AG10803 (cell line): ENCODE data around the gene SNX7.

Experiments used
- DNase-seq: peaks from one replicate; pipeline ENCODE4 v3.0.0; 2010; ENCODE audit warnings: low read depth
- H3K4me3 ChIP-seq: 2 replicates; pipeline ENCODE4 v1.5.1; 2011; ENCODE audit warnings: mild to moderate bottlenecking, low read length, control low read depth
- TF ChIP-seq, protein P1 (sequence below): conservative IDR thresholded peaks from 2 replicates; pipeline ENCODE4 v1.5.1; 2011; ENCODE audit warnings: mild to moderate bottlenecking, low read length, control low read depth, inconsistent platforms

SNX7 gene

DNA sequence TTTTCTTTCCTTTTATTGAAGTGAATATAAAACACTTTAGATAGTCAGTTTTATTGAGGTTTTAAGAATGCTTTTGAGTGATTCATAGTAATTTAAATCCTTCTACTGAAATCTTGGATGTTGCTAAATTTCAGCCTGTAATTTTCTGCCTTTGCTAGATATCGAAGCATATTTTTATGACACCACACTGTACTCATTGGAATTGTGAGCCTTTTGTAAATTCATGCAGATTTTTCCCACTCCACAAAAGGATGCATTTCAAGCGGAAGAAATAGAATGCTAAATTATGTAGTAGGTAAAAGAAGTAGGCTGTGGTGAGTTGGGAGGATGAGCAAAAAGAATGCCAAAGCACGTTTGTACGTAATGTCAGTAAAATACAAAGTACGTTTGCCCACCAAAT is 13.8 kb downstream of the SNX7 start:
- DNase-seq, result peak; percentile 45
- H3K4me3 ChIP-seq, result no peak overlapping the region
- TF ChIP-seq, protein P1, sequence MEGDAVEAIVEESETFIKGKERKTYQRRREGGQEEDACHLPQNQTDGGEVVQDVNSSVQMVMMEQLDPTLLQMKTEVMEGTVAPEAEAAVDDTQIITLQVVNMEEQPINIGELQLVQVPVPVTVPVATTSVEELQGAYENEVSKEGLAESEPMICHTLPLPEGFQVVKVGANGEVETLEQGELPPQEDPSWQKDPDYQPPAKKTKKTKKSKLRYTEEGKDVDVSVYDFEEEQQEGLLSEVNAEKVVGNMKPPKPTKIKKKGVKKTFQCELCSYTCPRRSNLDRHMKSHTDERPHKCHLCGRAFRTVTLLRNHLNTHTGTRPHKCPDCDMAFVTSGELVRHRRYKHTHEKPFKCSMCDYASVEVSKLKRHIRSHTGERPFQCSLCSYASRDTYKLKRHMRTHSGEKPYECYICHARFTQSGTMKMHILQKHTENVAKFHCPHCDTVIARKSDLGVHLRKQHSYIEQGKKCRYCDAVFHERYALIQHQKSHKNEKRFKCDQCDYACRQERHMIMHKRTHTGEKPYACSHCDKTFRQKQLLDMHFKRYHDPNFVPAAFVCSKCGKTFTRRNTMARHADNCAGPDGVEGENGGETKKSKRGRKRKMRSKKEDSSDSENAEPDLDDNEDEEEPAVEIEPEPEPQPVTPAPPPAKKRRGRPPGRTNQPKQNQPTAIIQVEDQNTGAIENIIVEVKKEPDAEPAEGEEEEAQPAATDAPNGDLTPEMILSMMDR, result no peak

- TF ChIP-seq, protein P1, result no peak
- no peak overlapping the region for H3K4me3 ChIP-seq
- peak; percentile 79 for DNase-seq
Measured at GRCh38 chr1:98677288-98677687, 15.8 kb downstream of the SNX7 start.

- no peak overlapping the region for H3K4me3 ChIP-seq
- TF ChIP-seq, protein P1, result no peak
- DNase-seq, result no peak
Measured at GRCh38 chr1:98681812-98682211, 20.3 kb downstream of the SNX7 start.

DNA sequence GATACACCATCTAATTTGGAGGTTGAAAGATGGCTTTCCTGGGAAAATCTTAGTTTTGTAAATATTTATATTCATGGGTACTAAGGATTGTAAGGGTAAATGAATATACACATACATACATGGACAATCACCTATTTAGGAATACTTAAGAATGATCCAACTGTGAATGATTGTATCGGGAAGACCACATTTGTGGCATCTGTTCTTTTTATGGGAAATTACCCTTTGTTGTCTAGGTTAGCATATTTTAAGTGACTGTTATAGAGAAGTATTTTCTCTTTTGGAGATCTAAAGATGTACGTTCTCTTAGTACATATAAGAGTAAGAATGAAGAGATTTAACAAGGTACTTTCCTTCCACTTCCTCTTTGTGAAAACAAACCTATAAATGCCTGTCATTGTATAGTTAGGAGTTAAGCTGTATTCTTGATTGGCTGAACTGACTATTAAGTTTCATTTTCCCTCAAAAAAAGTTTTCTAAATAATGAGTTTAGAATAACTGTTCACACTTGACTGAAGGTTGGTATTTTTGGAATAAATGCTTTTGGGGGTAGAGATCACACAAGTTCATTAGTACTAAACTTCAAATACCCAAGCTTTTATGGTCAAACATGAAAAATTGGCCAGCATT is 26.7 kb downstream of the SNX7 start:
- TF ChIP-seq, protein P1, result no peak
- DNase-seq, result no peak

DNA sequence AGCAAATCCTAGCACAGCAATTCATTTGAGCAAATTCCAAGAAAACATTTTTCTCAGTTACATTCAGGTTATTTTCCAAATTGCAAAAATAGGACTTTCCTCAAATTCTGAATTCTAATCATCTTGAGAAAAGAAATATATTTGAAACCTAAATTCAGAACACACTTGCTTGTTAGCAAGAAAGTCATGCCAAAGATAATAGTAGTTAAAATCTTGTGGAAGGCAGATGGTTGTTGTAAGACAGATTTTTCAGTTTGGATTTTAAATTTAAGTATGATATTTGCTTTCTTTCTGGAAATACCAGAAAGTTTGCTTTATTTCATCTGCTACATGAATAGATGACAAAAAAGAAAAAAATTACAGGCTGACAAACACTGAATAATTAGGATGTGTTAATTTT is 29.1 kb downstream of the SNX7 start:
- no peak for DNase-seq
- TF ChIP-seq, protein P1, result no peak
- H3K4me3 ChIP-seq, result no peak overlapping the region

More for the DNA sequence above, 26.7 kb downstream of the SNX7 start:
- no peak overlapping the region for H3K4me3 ChIP-seq

DNA sequence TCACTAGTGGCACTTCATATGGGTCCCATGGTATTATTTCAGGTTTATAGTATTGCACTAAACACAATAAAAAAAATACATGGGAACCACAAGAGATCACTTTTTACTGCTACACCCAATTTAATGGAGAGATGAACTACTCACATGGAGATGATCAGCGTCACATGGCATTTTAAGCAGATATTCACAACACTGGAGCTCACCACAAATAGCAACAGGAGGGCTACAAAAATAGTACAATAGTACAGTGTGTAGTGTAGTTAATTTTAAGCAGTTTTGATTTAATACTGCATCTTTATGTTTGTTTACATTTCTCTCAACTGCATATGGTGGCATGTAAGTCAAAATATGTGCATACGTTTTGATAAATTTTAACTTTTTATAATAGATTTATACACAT is 31.0 kb downstream of the SNX7 start:
- TF ChIP-seq, protein P1, result no peak
- no peak for DNase-seq

GRCh38 chr1:98693385-98693784 is 31.9 kb downstream of the SNX7 start:
- TF ChIP-seq, protein P1, result no peak
- DNase-seq, result no peak
- H3K4me3 ChIP-seq, result no peak overlapping the region

More for the DNA sequence above, 31.0 kb downstream of the SNX7 start:
- no peak overlapping the region for H3K4me3 ChIP-seq
